HG03575 (cell line): ENCODE data around the gene ATXN7L1.
"Not testable (repeated sequence)": the region's sequence is repeated elsewhere in the genome, so short reads cannot be mapped to it uniquely, and the experiment has no call there.

ENCODE experiments used
- ATAC-seq: cut with Tn5 transposase; IDR thresholded peaks from one replicate; pipeline ENCODE4 v1.9.1; 2021; ENCODE audit not compliant: unreplicated experiment, insufficient number of reproducible peaks, low FRiP score; ENCODE audit errors: extremely low read depth

ATXN7L1 gene

DNA sequence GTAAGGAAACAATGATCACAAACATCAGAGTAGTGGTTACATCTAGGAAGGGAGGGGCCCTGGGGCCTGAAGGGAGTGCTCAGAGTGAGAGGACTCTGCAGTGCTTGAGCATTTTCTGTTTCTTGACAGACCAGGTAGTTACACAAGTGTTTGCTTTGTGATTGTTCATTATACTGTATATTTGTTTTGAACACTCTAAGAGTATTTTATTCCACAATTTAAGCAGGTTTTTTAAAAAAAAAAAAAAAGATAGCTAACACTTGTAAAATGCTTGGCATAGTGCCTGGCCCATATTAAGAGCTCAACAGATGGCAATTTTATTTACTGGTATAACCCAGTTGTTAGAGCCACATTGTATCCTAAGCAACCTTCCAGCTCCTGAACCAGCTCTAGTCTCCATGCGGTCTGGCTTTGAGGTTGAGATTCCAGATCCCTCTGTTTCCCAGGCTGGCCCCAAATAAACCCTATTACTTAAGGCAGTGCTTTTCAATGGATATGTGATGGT, 20.1 kb upstream of the ATXN7L1 start:
- ATAC-seq = no peak

DNA sequence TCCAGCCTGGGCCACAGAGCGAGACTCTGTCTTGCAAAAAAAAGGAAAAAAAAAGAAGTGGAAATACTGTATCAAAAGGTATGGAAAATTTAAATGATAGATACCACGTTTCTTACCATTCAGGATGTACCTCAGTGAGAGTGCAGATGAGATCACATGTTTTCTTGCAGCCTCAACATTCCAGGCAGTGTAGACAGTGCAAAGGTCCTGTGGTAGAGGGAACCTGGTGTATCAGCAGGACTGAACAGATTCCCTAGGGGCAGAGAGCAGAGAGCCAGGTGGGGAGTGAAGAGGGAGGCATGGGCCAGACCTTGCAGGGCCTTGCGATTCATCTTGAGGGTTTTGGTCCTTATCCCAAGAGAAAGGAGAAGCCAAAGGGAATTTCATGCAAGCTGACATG, 17.7 kb upstream of the ATXN7L1 start:
- ATAC-seq = no peak

- no peak for ATAC-seq
These were observed 16.0 kb upstream of the ATXN7L1 start for GRCh38 chr7:105892387-105892786.

DNA sequence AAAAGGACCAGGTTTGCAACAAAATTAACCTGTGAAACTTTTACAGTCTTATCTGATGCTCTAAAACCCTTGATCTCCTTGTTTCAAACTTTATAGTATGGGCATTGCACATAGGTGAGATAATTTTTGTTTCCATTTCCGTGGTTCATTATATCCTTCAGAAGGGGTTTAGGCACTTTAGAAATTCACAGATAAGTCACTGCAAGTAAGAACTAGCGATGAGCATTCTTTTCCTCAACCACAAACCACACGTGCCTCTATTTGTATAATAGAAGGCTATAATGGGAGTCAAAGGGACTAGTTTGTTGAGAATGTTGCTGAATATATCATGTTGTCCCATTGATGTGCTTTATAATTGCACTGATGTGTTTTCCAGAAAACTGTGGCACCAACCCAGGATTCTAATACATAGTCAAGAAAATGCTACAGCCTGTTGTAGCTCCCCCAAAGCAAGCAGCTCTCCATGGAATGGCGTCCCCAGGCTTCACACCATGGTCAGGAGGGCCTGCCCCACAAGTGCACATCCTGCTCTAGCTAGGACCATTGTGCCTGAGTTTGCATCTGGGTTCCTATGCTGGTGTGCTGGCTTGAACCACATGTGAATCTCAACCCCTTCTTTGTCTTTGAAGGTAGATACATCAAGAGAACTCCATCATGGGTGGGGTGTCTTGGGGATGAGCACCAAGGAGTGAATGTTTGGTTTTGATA, 14.0 kb upstream of the ATXN7L1 start:
- ATAC-seq = no peak

DNA sequence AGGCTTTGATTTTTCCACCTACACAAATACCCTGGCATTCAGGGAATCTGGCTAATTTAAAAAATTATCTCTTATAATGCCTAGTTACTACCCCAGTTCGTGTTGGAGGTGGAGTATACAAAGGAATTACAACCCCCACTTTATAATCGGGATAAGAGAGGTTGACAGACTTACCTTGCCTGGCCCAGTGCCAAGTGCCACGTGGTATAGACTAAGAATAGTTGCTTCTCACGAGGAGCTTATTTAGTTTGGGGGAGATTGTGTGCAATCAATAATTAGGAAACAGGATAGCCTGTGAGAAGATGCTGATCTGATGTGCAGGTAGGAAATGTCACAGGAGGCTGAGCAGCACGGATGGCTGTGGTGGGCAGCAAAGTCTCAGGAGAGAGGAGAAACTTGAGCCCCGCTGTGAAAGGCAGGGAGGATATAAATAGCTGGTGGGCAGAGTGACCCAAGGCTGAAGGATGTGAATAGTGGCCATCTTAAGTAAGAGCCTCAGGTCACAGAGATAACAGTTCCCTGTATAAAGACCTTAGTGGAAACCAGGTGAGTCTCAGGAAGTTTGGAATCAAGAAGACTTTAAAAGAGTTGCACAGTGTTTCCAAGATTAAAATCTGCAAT, 11.3 kb upstream of the ATXN7L1 start:
- ATAC-seq = no peak

DNA sequence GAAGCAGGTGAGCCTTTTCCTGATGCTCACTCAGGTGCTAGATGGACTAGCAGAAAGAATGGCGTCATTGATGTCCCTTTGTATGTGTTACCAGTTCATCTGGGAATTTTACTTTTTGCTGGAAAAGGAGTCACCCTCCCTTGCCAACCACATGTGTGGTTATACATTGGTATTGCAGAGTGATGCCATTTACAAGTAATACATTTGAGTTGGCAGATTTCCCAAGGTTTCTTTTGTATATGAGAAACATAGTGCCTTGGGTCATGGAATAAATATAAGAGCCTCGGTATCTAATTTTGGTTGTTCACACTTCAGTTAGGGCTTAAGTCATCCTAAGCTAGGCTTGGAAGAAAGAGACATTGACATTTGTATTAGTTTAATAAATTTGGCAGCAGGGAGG, 10.4 kb upstream of the ATXN7L1 start:
- no peak for ATAC-seq

GRCh38 chr7:105885387-105886111, 9.2 kb upstream of the ATXN7L1 start:
- ATAC-seq = no peak

- not testable (repeated sequence) for ATAC-seq
These were observed 6.8 kb upstream of the ATXN7L1 start for GRCh38 chr7:105883179-105883578.

DNA sequence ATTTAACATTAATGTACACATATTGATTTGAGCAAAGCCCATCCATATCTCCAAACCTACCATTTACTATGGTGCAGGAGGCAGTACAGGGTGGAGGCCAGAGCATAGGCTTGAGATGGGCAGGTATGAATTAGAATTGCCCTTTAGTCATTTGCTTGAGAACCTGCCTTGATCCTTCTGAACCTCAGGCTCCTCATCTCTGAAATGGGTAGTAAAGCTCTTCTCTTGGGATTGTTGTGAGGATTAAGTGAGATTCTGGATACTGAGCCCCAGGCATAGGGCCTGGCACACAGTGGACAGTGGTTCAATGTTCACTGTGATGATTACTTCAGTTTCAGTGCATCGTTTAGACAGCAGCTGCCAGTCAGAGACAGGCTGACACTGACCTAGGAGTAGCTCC, 5.0 kb upstream of the ATXN7L1 start:
- no peak for ATAC-seq

GRCh38 chr7:105880571-105881330, 4.4 kb upstream of the ATXN7L1 start:
- no peak for ATAC-seq

GRCh38 chr7:105879782-105880181, 3.4 kb upstream of the ATXN7L1 start:
- ATAC-seq = no peak

DNA sequence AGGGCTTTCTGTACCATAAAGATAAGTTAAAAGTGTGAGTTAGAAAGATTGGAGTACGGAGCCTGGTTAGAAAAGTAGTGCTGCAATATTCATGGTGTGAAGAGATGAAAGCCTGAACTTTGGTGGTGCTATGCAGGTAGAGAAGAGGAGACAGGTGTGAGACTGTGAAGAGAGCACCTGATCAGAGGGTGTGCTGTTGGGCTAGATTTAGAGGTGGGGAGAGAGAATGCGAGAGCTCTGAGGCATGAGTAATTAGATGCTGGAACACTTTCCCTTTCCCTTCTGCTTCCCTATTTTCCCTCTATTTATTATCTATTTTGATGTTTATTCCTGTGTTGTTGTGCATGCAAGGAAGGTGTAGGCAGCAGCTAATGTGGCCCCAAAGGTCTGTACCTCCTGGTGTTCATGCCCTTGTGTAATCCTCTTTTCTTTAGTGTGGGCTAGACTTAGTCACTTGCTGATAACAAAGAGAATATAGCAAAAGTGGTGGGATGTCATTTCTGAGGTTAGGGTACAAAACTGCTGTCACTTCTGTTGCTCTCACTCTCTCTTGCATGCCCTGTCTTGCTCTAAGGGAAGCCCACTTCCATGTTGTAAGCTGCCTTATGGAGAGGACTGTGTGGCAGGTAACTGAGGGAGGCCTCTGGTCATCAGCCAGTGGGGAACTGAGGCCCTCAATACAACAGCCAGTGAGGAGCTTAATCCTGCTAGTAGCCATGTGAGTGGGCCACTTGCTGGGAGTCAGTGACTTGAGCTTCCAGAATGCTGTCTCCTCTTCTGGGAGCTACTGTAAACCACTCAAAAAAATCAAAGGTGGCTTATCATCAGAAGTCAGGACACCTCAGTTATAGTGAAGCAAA, 2.6 kb upstream of the ATXN7L1 start:
- no peak for ATAC-seq

- no peak for ATAC-seq
These were observed 1.3 kb upstream of the ATXN7L1 start for GRCh38 chr7:105877736-105878135.

DNA sequence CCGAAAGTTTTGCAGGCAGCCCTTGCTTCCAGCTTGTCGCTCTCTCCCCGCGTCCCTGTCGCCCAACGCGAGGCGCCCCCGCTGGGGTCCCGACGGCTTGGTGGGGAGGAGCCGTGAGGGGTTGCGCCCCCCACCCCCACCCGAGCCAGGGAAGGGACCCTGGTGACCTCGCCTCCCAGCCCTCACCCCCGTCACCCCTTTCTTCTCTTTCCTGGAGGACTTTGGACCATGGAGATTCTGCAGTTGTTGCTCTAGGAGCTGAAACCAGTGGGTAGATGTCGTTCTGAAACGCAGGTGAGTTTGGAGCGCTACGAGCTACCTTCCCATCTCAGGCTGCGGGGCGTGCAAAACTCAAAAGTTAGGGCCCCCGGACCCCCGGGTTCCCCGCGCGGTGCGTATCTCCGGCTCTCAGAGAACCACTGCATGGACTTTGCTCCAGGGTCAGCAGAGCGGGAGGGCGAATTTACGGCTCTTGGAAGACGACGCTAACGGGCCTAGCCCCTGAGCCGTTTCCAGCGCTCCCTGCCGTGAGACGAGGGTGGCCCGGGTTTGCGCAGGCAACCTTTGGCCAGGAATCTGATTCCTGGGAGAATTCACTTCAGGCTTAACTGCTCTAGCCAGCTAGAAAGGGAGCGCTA, 684 bp upstream of the ATXN7L1 start:
- no peak for ATAC-seq

- ATAC-seq = no peak
These were observed 894 bp downstream of the ATXN7L1 start for GRCh38 chr7:105875505-105875904.

GRCh38 chr7:105874055-105874454, 2.3 kb downstream of the ATXN7L1 start:
- no peak for ATAC-seq

DNA sequence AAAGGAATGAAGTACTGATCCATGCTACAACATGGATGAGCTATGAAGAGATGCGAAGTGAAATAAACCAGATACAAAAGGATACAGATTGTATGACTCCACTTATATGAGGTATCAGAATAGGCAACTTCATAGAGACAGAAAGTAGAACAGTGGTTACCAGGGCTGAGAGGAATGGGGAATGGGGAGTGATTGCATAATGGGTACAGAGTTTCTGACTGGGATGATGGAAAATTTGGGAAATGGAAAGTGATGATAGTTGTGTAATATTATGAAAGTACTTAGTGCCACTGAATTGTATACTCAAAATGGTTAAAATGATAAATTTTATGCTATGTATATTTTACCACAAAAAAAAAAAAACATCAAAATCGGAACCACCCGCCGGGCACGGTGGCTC, 3.9 kb downstream of the ATXN7L1 start:
- no peak for ATAC-seq

DNA sequence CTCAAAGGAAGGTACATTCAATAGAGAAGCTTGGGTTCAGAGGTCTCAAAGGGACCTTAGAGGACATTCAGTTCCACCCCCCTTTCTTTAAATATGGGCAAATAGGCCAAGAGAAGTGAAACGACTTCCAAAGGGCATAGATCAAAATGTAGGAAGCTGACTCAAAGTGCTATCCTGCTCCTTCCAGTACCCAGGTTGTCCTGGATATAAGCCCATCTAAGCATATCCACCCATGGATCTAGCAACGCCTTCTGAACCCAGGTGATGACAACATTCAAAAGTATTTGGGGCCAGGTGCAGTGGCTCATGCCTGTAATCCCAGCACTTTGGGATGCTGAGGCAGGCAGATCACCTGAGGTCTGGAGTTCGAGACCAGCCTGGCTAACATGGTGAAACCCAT, 5.3 kb downstream of the ATXN7L1 start:
- ATAC-seq = no peak
